Measurements from ENCODE around the gene CPTP. TPM values are rescaled to one million over a fixed set of nuclear protein-coding genes. Genes with fewer than 3 reads are reported as not detected.

CPTP gene
- total and polyA plus RNA-seq, 2 of the 13 experiments (the other 11 are each of a cell fraction or from before 2014, with no cell fraction given), result 5.5 to 9.3 TPM

DNA sequence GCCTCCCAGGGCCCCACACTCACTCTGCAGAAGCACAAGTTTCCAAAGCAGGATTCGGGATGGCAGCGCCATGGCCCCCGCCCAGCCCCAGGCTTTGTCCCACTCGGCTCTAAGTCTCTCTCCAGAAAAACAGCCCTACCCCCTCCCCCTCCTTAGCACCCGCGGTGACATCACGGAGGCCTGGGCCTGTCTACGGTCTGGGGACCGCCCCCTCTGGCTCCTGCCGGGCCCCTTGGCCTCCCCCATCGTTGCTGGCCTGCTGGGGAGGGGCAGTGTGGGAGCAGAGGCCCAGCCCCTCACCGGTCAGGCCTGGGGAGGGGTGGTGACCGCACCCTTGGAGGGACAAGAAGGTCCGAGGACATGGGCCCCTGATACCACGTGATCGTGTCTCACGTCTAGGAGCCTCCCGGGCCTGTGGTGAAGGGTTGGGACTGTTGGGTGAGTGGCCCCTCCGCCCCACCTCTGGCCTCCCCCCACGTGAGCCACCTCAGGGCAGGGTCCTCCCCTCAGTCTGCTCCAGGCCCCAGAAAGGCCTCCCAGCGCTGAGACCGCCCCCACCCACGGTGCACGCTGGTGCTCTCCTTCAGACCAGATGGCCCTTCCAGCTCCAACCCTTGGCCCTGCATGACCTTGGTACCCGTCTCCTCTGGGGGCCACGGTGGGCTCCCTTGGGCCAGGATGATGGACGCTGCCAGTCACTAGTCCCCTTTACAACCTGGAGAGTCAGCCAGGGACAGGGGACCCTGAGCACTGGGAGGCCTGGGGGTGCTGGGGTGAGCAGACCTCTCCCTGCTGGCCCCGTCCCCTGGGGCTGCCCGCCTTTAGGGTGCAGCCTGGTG is 34.0 kb downstream of the CPTP start, which contains the start of gene MXRA8 (continued):
- TF ChIP-seq, protein P1, sequence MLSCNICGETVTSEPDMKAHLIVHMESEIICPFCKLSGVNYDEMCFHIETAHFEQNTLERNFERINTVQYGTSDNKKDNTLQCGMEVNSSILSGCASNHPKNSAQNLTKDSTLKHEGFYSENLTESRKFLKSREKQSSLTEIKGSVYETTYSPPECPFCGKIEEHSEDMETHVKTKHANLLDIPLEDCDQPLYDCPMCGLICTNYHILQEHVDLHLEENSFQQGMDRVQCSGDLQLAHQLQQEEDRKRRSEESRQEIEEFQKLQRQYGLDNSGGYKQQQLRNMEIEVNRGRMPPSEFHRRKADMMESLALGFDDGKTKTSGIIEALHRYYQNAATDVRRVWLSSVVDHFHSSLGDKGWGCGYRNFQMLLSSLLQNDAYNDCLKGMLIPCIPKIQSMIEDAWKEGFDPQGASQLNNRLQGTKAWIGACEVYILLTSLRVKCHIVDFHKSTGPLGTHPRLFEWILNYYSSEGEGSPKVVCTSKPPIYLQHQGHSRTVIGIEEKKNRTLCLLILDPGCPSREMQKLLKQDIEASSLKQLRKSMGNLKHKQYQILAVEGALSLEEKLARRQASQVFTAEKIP (CRISPR knock-in tag; IDR thresholded peaks at IDR 0.05; ENCODE audit: borderline replicate concordance), result no peak
- TF ChIP-seq, protein P2, sequence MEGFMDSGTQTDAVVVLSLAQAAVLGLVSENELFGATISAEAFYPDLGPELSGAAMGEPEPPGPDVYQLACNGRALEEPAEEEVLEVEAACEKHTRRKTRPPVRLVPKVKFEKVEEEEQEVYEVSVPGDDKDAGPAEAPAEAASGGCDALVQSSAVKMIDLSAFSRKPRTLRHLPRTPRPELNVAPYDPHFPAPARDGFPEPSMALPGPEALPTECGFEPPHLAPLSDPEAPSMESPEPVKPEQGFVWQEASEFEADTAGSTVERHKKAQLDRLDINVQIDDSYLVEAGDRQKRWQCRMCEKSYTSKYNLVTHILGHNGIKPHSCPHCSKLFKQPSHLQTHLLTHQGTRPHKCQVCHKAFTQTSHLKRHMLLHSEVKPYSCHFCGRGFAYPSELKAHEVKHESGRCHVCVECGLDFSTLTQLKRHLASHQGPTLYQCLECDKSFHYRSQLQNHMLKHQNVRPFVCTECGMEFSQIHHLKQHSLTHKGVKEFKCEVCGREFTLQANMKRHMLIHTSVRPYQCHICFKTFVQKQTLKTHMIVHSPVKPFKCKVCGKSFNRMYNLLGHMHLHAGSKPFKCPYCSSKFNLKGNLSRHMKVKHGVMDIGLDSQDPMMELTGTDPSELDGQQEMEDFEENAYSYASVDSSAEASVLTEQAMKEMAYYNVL (CRISPR knock-in tag; IDR thresholded peaks at IDR 0.05; ENCODE audit: borderline replicate concordance), result peak; percentile 41; the same call in 1 of the 2 replicates
- TF ChIP-seq, protein P3, sequence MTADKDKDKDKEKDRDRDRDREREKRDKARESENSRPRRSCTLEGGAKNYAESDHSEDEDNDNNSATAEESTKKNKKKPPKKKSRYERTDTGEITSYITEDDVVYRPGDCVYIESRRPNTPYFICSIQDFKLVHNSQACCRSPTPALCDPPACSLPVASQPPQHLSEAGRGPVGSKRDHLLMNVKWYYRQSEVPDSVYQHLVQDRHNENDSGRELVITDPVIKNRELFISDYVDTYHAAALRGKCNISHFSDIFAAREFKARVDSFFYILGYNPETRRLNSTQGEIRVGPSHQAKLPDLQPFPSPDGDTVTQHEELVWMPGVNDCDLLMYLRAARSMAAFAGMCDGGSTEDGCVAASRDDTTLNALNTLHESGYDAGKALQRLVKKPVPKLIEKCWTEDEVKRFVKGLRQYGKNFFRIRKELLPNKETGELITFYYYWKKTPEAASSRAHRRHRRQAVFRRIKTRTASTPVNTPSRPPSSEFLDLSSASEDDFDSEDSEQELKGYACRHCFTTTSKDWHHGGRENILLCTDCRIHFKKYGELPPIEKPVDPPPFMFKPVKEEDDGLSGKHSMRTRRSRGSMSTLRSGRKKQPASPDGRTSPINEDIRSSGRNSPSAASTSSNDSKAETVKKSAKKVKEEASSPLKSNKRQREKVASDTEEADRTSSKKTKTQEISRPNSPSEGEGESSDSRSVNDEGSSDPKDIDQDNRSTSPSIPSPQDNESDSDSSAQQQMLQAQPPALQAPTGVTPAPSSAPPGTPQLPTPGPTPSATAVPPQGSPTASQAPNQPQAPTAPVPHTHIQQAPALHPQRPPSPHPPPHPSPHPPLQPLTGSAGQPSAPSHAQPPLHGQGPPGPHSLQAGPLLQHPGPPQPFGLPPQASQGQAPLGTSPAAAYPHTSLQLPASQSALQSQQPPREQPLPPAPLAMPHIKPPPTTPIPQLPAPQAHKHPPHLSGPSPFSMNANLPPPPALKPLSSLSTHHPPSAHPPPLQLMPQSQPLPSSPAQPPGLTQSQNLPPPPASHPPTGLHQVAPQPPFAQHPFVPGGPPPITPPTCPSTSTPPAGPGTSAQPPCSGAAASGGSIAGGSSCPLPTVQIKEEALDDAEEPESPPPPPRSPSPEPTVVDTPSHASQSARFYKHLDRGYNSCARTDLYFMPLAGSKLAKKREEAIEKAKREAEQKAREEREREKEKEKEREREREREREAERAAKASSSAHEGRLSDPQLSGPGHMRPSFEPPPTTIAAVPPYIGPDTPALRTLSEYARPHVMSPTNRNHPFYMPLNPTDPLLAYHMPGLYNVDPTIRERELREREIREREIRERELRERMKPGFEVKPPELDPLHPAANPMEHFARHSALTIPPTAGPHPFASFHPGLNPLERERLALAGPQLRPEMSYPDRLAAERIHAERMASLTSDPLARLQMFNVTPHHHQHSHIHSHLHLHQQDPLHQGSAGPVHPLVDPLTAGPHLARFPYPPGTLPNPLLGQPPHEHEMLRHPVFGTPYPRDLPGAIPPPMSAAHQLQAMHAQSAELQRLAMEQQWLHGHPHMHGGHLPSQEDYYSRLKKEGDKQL (CRISPR knock-in tag; IDR thresholded peaks at IDR 0.05; ENCODE audit: low read depth), result no peak
- no peak for TF ChIP-seq ZNF33A (CRISPR knock-in tag; IDR thresholded peaks at IDR 0.05; ENCODE audit: borderline replicate concordance)
- no peak for TF ChIP-seq KMT2B (CRISPR knock-in tag; IDR thresholded peaks at IDR 0.05)
- no peak for TF ChIP-seq MAFK (conservative IDR thresholded peaks at IDR 0.05 in 1 of 2, IDR thresholded peaks at IDR 0.05 in 1 of 2; ENCODE audit: low read length in 2 of 2)
- TF ChIP-seq ZBTB20 (CRISPR knock-in tag; IDR thresholded peaks at IDR 0.05; ENCODE audit: borderline replicate concordance, low read depth), result peak; percentile 36; the same call in 1 of the 2 replicates
- TF ChIP-seq FOXM1 (CRISPR knock-in tag; IDR thresholded peaks at IDR 0.05), result no peak
- TF ChIP-seq CBX2 (IDR thresholded peaks at IDR 0.05; ENCODE audit: low read depth, low read length), result no peak
- no peak for TF ChIP-seq CBX2 (CRISPR knock-in tag; IDR thresholded peaks at IDR 0.05; ENCODE audit: low read depth)
- TF ChIP-seq CBFB (CRISPR knock-in tag; IDR thresholded peaks at IDR 0.05), result peak; percentile 51; the same call in 1 of the 2 replicates
- TF ChIP-seq, protein P4, sequence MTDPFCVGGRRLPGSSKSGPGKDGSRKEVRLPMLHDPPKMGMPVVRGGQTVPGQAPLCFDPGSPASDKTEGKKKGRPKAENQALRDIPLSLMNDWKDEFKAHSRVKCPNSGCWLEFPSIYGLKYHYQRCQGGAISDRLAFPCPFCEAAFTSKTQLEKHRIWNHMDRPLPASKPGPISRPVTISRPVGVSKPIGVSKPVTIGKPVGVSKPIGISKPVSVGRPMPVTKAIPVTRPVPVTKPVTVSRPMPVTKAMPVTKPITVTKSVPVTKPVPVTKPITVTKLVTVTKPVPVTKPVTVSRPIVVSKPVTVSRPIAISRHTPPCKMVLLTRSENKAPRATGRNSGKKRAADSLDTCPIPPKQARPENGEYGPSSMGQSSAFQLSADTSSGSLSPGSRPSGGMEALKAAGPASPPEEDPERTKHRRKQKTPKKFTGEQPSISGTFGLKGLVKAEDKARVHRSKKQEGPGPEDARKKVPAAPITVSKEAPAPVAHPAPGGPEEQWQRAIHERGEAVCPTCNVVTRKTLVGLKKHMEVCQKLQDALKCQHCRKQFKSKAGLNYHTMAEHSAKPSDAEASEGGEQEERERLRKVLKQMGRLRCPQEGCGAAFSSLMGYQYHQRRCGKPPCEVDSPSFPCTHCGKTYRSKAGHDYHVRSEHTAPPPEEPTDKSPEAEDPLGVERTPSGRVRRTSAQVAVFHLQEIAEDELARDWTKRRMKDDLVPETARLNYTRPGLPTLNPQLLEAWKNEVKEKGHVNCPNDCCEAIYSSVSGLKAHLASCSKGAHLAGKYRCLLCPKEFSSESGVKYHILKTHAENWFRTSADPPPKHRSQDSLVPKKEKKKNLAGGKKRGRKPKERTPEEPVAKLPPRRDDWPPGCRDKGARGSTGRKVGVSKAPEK (CRISPR knock-in tag; IDR thresholded peaks at IDR 0.05; ENCODE audit: borderline replicate concordance), result peak; percentile 68; the same call in 1 of the 2 replicates
- TF ChIP-seq ZMYM4 (CRISPR knock-in tag; IDR thresholded peaks at IDR 0.05), result 0 out of 2 replicates have a peak, but pooled peaks have one; percentile 25
- no peak for TF ChIP-seq ZNF773 (CRISPR knock-in tag; IDR thresholded peaks at IDR 0.05; ENCODE audit: borderline replicate concordance)
